C4-2B (cell line): ENCODE data around the gene TACR3.

Experiments
- ZFX ChIP-seq: fragments of 450-650 bp; IDR thresholded peaks from 2 replicates; pipeline ENCODE4 v1.6.1; 2017
- TF ChIP-seq, protein P1 (sequence below): fragments of 450-650 bp; conservative IDR thresholded peaks from 2 replicates; pipeline ENCODE4 v1.5.1; 2017; ENCODE audit warnings: mild to moderate bottlenecking

DNA sequence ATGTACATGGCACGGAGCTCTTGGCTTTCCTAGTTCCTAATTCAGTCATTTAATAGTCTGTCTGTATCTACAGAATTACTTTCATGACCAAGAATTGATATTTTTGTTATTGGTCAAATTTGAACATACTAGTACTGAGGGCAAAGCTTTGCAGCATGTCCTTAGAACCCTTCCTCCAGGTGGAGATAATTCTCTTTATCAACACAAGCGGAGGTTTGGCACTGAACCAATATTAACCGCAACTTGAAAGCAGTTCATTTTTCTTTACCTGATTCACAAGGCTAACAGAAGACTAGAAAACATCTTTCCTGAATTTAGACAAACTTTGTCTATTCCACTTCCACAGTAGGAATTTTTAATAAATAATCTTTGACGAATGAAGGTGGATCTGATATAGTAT lies 73.8 kb downstream of the TACR3 start:
- TF ChIP-seq, protein P1, sequence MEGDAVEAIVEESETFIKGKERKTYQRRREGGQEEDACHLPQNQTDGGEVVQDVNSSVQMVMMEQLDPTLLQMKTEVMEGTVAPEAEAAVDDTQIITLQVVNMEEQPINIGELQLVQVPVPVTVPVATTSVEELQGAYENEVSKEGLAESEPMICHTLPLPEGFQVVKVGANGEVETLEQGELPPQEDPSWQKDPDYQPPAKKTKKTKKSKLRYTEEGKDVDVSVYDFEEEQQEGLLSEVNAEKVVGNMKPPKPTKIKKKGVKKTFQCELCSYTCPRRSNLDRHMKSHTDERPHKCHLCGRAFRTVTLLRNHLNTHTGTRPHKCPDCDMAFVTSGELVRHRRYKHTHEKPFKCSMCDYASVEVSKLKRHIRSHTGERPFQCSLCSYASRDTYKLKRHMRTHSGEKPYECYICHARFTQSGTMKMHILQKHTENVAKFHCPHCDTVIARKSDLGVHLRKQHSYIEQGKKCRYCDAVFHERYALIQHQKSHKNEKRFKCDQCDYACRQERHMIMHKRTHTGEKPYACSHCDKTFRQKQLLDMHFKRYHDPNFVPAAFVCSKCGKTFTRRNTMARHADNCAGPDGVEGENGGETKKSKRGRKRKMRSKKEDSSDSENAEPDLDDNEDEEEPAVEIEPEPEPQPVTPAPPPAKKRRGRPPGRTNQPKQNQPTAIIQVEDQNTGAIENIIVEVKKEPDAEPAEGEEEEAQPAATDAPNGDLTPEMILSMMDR = no peak
- no peak for TF ChIP-seq ZFX
